ENCODE measurements around the gene FOXD2.

The FOXD2 gene

GRCh38 chr1:47450606-47451005 is 12.8 kb downstream of the FOXD2 start:
- no peak for TF ChIP-seq SIN3A (IDR thresholded peaks at IDR 0.05; ENCODE audit: borderline replicate concordance, insufficient read depth, low read length)
- TF ChIP-seq FOXP2 (optimal IDR thresholded peaks at IDR 0.05; ENCODE audit: borderline replicate concordance, extremely low read depth, extremely low read length, insufficient read depth) = no peak
- no peak for TF ChIP-seq REST (IDR thresholded peaks at IDR 0.05; ENCODE audit: insufficient read depth in 1 of 2, low read depth in 2 of 2, low read length in 2 of 2)
- no peak for TF ChIP-seq TAF1 (IDR thresholded peaks at IDR 0.05; ENCODE audit: borderline replicate concordance, insufficient read depth, low read length)
- TF ChIP-seq POLR2AphosphoS5 (IDR thresholded peaks at IDR 0.05; ENCODE audit: low read depth, low read length) = no peak

GRCh38 chr1:47452426-47452825 is 14.6 kb downstream of the FOXD2 start:
- TF ChIP-seq REST (IDR thresholded peaks at IDR 0.05; ENCODE audit: insufficient read depth in 1 of 2, low read depth in 2 of 2, low read length in 2 of 2) = no peak
- TF ChIP-seq SIN3A (IDR thresholded peaks at IDR 0.05; ENCODE audit: borderline replicate concordance, insufficient read depth, low read length) = no peak
- no peak for TF ChIP-seq TAF1 (IDR thresholded peaks at IDR 0.05; ENCODE audit: borderline replicate concordance, insufficient read depth, low read length)
- TF ChIP-seq POLR2AphosphoS5 (IDR thresholded peaks at IDR 0.05; ENCODE audit: low read depth, low read length) = no peak
- TF ChIP-seq FOXP2 (optimal IDR thresholded peaks at IDR 0.05; ENCODE audit: borderline replicate concordance, extremely low read depth, extremely low read length, insufficient read depth) = no peak

GRCh38 chr1:47456250-47456649 is 18.4 kb downstream of the FOXD2 start:
- TF ChIP-seq POLR2AphosphoS5 (IDR thresholded peaks at IDR 0.05; ENCODE audit: low read depth, low read length) (no peak), FOXP2 (optimal IDR thresholded peaks at IDR 0.05; ENCODE audit: borderline replicate concordance, extremely low read depth, extremely low read length, insufficient read depth) (no peak), REST (IDR thresholded peaks at IDR 0.05; ENCODE audit: insufficient read depth in 1 of 2, low read depth in 2 of 2, low read length in 2 of 2) (no peak), TAF1 (IDR thresholded peaks at IDR 0.05; ENCODE audit: borderline replicate concordance, insufficient read depth, low read length) (no peak), SIN3A (IDR thresholded peaks at IDR 0.05; ENCODE audit: borderline replicate concordance, insufficient read depth, low read length) (no peak)

- TF ChIP-seq POLR2AphosphoS5 (IDR thresholded peaks at IDR 0.05; ENCODE audit: low read depth, low read length) (no peak), TAF1 (IDR thresholded peaks at IDR 0.05; ENCODE audit: borderline replicate concordance, insufficient read depth, low read length) (no peak), FOXP2 (optimal IDR thresholded peaks at IDR 0.05; ENCODE audit: borderline replicate concordance, extremely low read depth, extremely low read length, insufficient read depth) (no peak), SIN3A (IDR thresholded peaks at IDR 0.05; ENCODE audit: borderline replicate concordance, insufficient read depth, low read length) (no peak), REST (IDR thresholded peaks at IDR 0.05; ENCODE audit: insufficient read depth in 1 of 2, low read depth in 2 of 2, low read length in 2 of 2) (no peak)
Measured at GRCh38 chr1:47459253-47459788, 21.5 kb downstream of the FOXD2 start.

- TF ChIP-seq SIN3A (IDR thresholded peaks at IDR 0.05; ENCODE audit: borderline replicate concordance, insufficient read depth, low read length) (no peak), POLR2AphosphoS5 (IDR thresholded peaks at IDR 0.05; ENCODE audit: low read depth, low read length) (no peak), TAF1 (IDR thresholded peaks at IDR 0.05; ENCODE audit: borderline replicate concordance, insufficient read depth, low read length) (no peak), REST (IDR thresholded peaks at IDR 0.05; ENCODE audit: insufficient read depth in 1 of 2, low read depth in 2 of 2, low read length in 2 of 2) (no peak), FOXP2 (optimal IDR thresholded peaks at IDR 0.05; ENCODE audit: borderline replicate concordance, extremely low read depth, extremely low read length, insufficient read depth) (no peak)
Measured at GRCh38 chr1:47460040-47460439, 22.2 kb downstream of the FOXD2 start.

Data from PFSK-1 (cell line).